Measurements from ENCODE around the gene TMPRSS3. TPM values are rescaled to one million over a fixed set of nuclear protein-coding genes. Genes with fewer than 3 reads are reported as not detected.

TMPRSS3 gene
- polyA plus RNA-seq, 2 of the 4 experiments (the other 2 are of a cell fraction) = 0.10 to 0.12 TPM

- POLR2A ChIA-PET = no interaction called here
- no peak overlapping the region for H3K4me2 ChIP-seq
- DNase-seq (ENCODE audit: low read depth in 1 of 2, low spot score in 1 of 2) = no peak
Measured at GRCh38 chr21:42395302-42395701, 550 bp downstream of the TMPRSS3 start.

GRCh38 chr21:42393443-42393950 lies 2.4 kb downstream of the TMPRSS3 start:
- no peak overlapping the region for H3K4me2 ChIP-seq
- no peak overlapping the region for H3K4me3 ChIP-seq
- WGBS (ENCODE audit: missing lambda C conversion rate) = 60% methylated on average over 8 of the region's 8 CpGs
- no peaks in the 10 kb centered on the region for H3K9me3 ChIP-seq
- ATAC-seq = no peak
- POLR2A ChIA-PET = no interaction called here
- no peak overlapping the region for H3K27ac ChIP-seq
- CTCF ChIA-PET = interaction anchor here (0.5 kb wide), 1 partner anchor 8 kb away, joined by 3 read pairs; no protein-coding TSS in a partner anchor
- no peak for TF ChIP-seq FOXS1 (CRISPR knock-in tag; IDR thresholded peaks at IDR 0.05)
- TF ChIP-seq ZFP36 (IDR thresholded peaks at IDR 0.05; ENCODE audit: borderline replicate concordance, partially characterized antibody) = no peak
- no peak for TF ChIP-seq ZNF302 (CRISPR knock-in tag; IDR thresholded peaks at IDR 0.05)
- no peak for TF ChIP-seq GATA3 (IDR thresholded peaks at IDR 0.05; ENCODE audit: borderline replicate concordance)
- no peak for TF ChIP-seq PBX3 (IDR thresholded peaks at IDR 0.05)
- TF ChIP-seq FOSL2 (IDR thresholded peaks at IDR 0.05) = no peak
- TF ChIP-seq FOSL2 (CRISPR knock-in tag; IDR thresholded peaks at IDR 0.05) = no peak
- no peak for TF ChIP-seq EP300 (IDR thresholded peaks at IDR 0.05)
- no peak for TF ChIP-seq HOXA7 (CRISPR knock-in tag; IDR thresholded peaks at IDR 0.05)
- TF ChIP-seq HES2 (IDR thresholded peaks at IDR 0.05) = no peak
- no peak for TF ChIP-seq MAZ (IDR thresholded peaks at IDR 0.05; ENCODE audit: borderline replicate concordance, low read depth, low read length)
- TF ChIP-seq ESRRA (IDR thresholded peaks at IDR 0.05; ENCODE audit: borderline replicate concordance, low read length) = no peak
- TF ChIP-seq FOSB (CRISPR knock-in tag; IDR thresholded peaks at IDR 0.05) = no peak
- TF ChIP-seq CHD4 (IDR thresholded peaks at IDR 0.05; ENCODE audit: borderline replicate concordance) = no peak
- TF ChIP-seq MAFK (IDR thresholded peaks at IDR 0.05; ENCODE audit: partially characterized antibody) = no peak
- no peak for TF ChIP-seq TP53 (CRISPR knock-in tag; IDR thresholded peaks at IDR 0.05)
- no peak for TF ChIP-seq NR3C1 (IDR thresholded peaks at IDR 0.05)
- DNase-seq (ENCODE audit: low read depth in 1 of 2, low spot score in 1 of 2) = no peak
- no peak for FAIRE-seq
- no peaks in the 10 kb centered on the region for H3K4me1 ChIP-seq

More at GRCh38 chr21:42395302-42395701, 550 bp downstream of the TMPRSS3 start:
- no peaks in the 10 kb centered on the region for H3K4me1 ChIP-seq
- TF ChIP-seq FOSL2 (IDR thresholded peaks at IDR 0.05) (no peak), FOSL2 (CRISPR knock-in tag; IDR thresholded peaks at IDR 0.05) (no peak), REST (IDR thresholded peaks at IDR 0.05) (no peak), SMC3 (IDR thresholded peaks at IDR 0.05) (no peak), ZC3H11A (IDR thresholded peaks at IDR 0.05) (no peak), NR3C1 (IDR thresholded peaks at IDR 0.05) (no peak), RFX5 (IDR thresholded peaks at IDR 0.05) (no peak), ATOH8 (CRISPR knock-in tag; IDR thresholded peaks at IDR 0.05; ENCODE audit: low read depth) (no peak), RCOR1 (IDR thresholded peaks at IDR 0.05; ENCODE audit: low read depth, low read length) (no peak), EHF (CRISPR knock-in tag; IDR thresholded peaks at IDR 0.05) (no peak), ZSCAN20 (CRISPR knock-in tag; IDR thresholded peaks at IDR 0.05) (no peak)
- FAIRE-seq (no peak), ATAC-seq (no peak)
- H3K4me3 ChIP-seq = no peak overlapping the region
- H3K9me3 ChIP-seq = no peaks in the 10 kb centered on the region
- WGBS (ENCODE audit: missing lambda C conversion rate) = 85% methylated on average over 11 of the region's 11 CpGs
- CTCF ChIA-PET = no interaction called here
- no peak overlapping the region for H3K27ac ChIP-seq
